Fibroblast of lung (primary cell): Measurements from ENCODE around the gene IL1RAPL2. TPM values are rescaled to one million over a fixed set of nuclear protein-coding genes. Genes with fewer than 3 reads are reported as not detected.

Experiments
- DNase-seq, 2 donors: peaks; one replicate each; pipeline versions ENCODE4 v3.0.0 to v3.0.0-alpha.2; 2010; ENCODE audit warnings: low read depth in 2 of 2
- H2AFZ ChIP-seq: 2 replicates; pipeline ENCODE4 v1.5.1; 2012; ENCODE audit warnings: low read length, control low read depth, inconsistent platforms
- H3K27ac ChIP-seq: 2 replicates; pipeline ENCODE4 v1.5.1; 2011; ENCODE audit warnings: low read length, control low read depth; ENCODE audit not compliant: insufficient read depth
- H3K27me3 ChIP-seq: 2 replicates; pipeline ENCODE4 v1.5.1; 2011; ENCODE audit warnings: mild to moderate bottlenecking, low read length; ENCODE audit not compliant: control insufficient read depth, insufficient read depth
- H3K36me3 ChIP-seq: 2 replicates; pipeline ENCODE4 v1.5.1; 2011; ENCODE audit warnings: low read length; ENCODE audit not compliant: control insufficient read depth, insufficient read depth
- H3K4me1 ChIP-seq: 2 replicates; pipeline ENCODE4 v1.5.1; 2011; ENCODE audit warnings: low read length; ENCODE audit not compliant: control insufficient read depth, insufficient read depth; ENCODE audit errors: extremely low read depth
- H3K4me2 ChIP-seq: 2 replicates; pipeline ENCODE4 v1.5.1; 2011; ENCODE audit warnings: low read length, control low read depth; ENCODE audit not compliant: insufficient read depth; ENCODE audit errors: extremely low read depth
- H3K4me3 ChIP-seq, 4 experiments: fragments of 200-600 bp in 1 of 4; sonication (generic) in 1 of 4; replicated peaks in 1 of 4; 2 replicates each; pipeline ENCODE4 v1.5.1; 2011 to 2016; ENCODE audit warnings: low read length in 4 of 4, low read depth in 3 of 4, mild to moderate bottlenecking in 3 of 4, control low read depth in 2 of 4, inconsistent platforms in 1 of 4, mixed read lengths in 1 of 4; ENCODE audit not compliant: insufficient read depth in 1 of 4; ENCODE audit errors: control extremely low read depth in 1 of 4
- H3K79me2 ChIP-seq: 2 replicates; pipeline ENCODE4 v1.5.1; 2012; ENCODE audit warnings: mild to moderate bottlenecking, low read length, inconsistent platforms; ENCODE audit not compliant: control insufficient read depth, insufficient read depth
- H3K9ac ChIP-seq: 2 replicates; pipeline ENCODE4 v1.5.1; 2011; ENCODE audit warnings: mild to moderate bottlenecking, low read length, control low read depth; ENCODE audit not compliant: insufficient read depth
- H3K9me3 ChIP-seq: 2 replicates; pipeline ENCODE4 v1.5.1; 2012; ENCODE audit warnings: low read depth, low read length; ENCODE audit not compliant: control insufficient read depth, insufficient read depth
- H4K20me1 ChIP-seq: 2 replicates; pipeline ENCODE4 v1.5.1; 2011; ENCODE audit warnings: low read length; ENCODE audit not compliant: control insufficient read depth, insufficient read depth; ENCODE audit errors: extremely low read depth
- EZH2 ChIP-seq: IDR thresholded peaks from 2 replicates; pipeline ENCODE4 v1.5.1; 2012; ENCODE audit warnings: low read length, control low read depth, mild to moderate bottlenecking; ENCODE audit errors: missing control alignments
- polyA plus RNA-seq, 2 donors: library from polyadenylated mRNA; depleted of rRNA in 1 of 2; stranded (reverse) in 1 of 2; unstranded in 1 of 2; fragments of >200 nt; gene quantifications; 2 replicates each; pipeline ENCODE4 v1.2.1, GENCODE V29; 2011 to 2012; ENCODE audit warnings: missing spikeins in 1 of 2
- total RNA-seq: library from RNA; depleted of rRNA; stranded (reverse); fragments of >200 nt; gene quantifications from 2 replicates; pipeline ENCODE4 v1.2.1, GENCODE V29; 2014
- TF ChIP-seq, protein P1 (sequence below), 2 donors: IDR thresholded peaks in 1 of 2; conservative IDR thresholded peaks in 1 of 2; 1 replicate in 1 of 2; 2 replicates in 1 of 2; pipeline ENCODE4 v1.5.1; 2011 to 2012; ENCODE audit warnings: low read length in 2 of 2, control low read depth in 1 of 2, inconsistent platforms in 1 of 2, low read depth in 1 of 2, mild to moderate bottlenecking in 1 of 2

Gene IL1RAPL2
- total and polyA plus RNA-seq, 2 donors (not counting 1 experiment from before 2014, with no cell fraction given), result 0.22 TPM; not detected in 1

DNA sequence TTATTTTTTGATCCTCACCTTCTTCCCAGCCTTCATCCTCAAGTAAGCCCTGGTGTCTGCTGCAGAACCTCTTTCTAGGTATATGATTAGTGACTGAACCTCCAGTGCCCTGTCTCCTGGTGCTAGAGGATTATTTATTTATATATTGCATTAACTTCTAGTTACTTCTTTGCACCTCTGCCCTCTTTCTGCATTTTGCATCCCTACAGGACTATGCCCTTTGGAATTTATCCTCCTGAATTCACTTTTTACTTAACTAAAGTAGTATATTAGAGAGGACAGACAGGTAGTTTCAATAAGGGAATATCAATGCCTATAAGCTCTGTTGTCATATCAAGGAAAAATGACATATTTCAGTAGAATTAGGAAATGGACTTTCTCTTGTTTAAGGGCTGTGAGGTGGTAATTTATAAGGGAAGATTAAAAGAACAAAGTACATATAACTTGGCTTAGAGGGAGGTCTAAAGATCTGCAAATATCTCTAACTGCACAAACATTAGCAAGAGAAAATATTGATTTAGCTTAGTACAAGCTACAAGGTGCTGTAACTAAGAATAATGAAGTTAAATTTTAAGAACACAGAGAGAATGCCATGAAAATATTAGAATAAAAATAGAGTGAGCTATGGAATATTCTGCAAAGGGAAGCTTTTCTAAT is 472.8 kb downstream of the IL1RAPL2 start:
- DNase-seq, result no peak

DNA sequence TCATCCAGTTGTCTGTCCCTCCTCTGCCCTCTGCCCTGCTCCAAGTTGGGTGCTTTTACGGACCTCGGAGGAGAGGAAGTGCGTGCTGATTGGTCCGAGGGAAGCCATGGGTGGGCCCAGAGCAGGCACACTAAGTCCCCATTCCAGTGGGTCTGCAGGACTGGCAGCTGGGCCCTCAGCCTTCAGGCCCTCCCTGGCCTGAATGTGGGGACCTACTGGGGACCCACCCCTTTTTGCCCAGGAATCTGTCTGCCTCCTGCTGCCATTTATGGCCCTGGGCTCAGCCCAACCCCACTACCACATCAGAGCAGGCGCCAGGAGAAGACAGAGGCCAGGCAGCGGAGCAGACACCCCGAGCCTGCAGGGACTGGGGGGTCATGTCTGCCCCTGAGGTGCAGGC is 484.9 kb downstream of the IL1RAPL2 start:
- no peaks in the 10 kb centered on the region for H3K27me3 ChIP-seq

More for the DNA sequence above, 472.8 kb downstream of the IL1RAPL2 start:
- Histone ChIP-seq H3K79me2 (no peaks in the 10 kb centered on the region), H3K4me2 (no peak overlapping the region), H3K4me3 (no peak overlapping the region), H3K36me3 (no peaks in the 10 kb centered on the region), H3K9ac (no peak overlapping the region), H3K4me1 (no peaks in the 10 kb centered on the region), H4K20me1 (no peaks in the 10 kb centered on the region), H3K9me3 (no peaks in the 10 kb centered on the region), H3K27me3 (no peaks in the 10 kb centered on the region), H3K27ac (no peak overlapping the region), H2AFZ (no peak overlapping the region)
- TF ChIP-seq, protein P1, sequence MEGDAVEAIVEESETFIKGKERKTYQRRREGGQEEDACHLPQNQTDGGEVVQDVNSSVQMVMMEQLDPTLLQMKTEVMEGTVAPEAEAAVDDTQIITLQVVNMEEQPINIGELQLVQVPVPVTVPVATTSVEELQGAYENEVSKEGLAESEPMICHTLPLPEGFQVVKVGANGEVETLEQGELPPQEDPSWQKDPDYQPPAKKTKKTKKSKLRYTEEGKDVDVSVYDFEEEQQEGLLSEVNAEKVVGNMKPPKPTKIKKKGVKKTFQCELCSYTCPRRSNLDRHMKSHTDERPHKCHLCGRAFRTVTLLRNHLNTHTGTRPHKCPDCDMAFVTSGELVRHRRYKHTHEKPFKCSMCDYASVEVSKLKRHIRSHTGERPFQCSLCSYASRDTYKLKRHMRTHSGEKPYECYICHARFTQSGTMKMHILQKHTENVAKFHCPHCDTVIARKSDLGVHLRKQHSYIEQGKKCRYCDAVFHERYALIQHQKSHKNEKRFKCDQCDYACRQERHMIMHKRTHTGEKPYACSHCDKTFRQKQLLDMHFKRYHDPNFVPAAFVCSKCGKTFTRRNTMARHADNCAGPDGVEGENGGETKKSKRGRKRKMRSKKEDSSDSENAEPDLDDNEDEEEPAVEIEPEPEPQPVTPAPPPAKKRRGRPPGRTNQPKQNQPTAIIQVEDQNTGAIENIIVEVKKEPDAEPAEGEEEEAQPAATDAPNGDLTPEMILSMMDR (conservative IDR thresholded peaks at IDR 0.05 in 1 of 2, IDR thresholded peaks at IDR 0.05 in 1 of 2; ENCODE audit: low read depth in 1 of 2, low read length in 2 of 2), result no peak
- no peak for TF ChIP-seq EZH2

DNA sequence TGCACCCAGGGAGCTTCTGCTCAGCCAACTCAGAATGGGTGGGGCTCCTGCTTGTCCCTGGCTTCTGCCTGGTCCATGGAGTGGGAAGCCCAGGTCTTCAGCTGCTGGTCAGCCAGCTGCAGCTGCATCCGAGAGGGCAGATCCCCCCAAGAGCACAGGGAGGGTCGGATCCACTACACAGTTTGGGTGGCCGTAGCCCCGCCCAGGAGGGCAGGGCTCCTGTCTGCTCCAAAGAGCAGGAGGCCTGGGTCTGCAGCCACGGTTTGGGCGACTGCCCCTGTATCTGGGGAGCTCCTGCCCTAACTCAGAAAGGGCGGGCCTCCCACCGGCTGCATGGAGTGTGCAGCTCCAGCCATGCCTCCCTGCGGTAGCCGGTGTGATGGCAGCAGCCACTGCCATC is 485.4 kb downstream of the IL1RAPL2 start:
- H4K20me1 ChIP-seq, result no peaks in the 10 kb centered on the region

More for the DNA sequence above, 484.9 kb downstream of the IL1RAPL2 start:
- Histone ChIP-seq H2AFZ (no peak overlapping the region), H3K9ac (no peak overlapping the region), H3K27ac (no peak overlapping the region), H3K4me1 (no peaks in the 10 kb centered on the region), H4K20me1 (no peaks in the 10 kb centered on the region), H3K36me3 (no peaks in the 10 kb centered on the region), H3K9me3 (no peaks in the 10 kb centered on the region), H3K4me2 (no peak overlapping the region), H3K4me3 (no peak overlapping the region), H3K79me2 (no peaks in the 10 kb centered on the region)
- TF ChIP-seq, protein P1 (conservative IDR thresholded peaks at IDR 0.05 in 1 of 2, IDR thresholded peaks at IDR 0.05 in 1 of 2; ENCODE audit: low read depth in 1 of 2, low read length in 2 of 2), result no peak
- no peak for TF ChIP-seq EZH2
- DNase-seq, result no peak

More for the DNA sequence above, 485.4 kb downstream of the IL1RAPL2 start:
- H3K9me3 ChIP-seq, result no peaks in the 10 kb centered on the region
- H3K36me3 ChIP-seq, result no peaks in the 10 kb centered on the region
- no peak overlapping the region for H3K9ac ChIP-seq
- TF ChIP-seq, protein P1 (conservative IDR thresholded peaks at IDR 0.05 in 1 of 2, IDR thresholded peaks at IDR 0.05 in 1 of 2; ENCODE audit: low read depth in 1 of 2, low read length in 2 of 2), result no peak
- TF ChIP-seq EZH2, result no peak
- no peak for DNase-seq
- no peak overlapping the region for H3K27ac ChIP-seq
- no peak overlapping the region for H2AFZ ChIP-seq
- no peaks in the 10 kb centered on the region for H3K27me3 ChIP-seq
- no peaks in the 10 kb centered on the region for H3K4me1 ChIP-seq
- no peaks in the 10 kb centered on the region for H3K79me2 ChIP-seq
- no peak overlapping the region for H3K4me2 ChIP-seq
- H3K4me3 ChIP-seq, result no peak overlapping the region
